HCT116 (cell line): ENCODE data around the gene DGKZ. TPM values are rescaled to one million over a fixed set of nuclear protein-coding genes. Genes with fewer than 3 reads are reported as not detected.

Experiments
- ATAC-seq: fragments of 200-7000 bp; cut with Tn5 transposase; 2 replicates; pipeline ENCODE4 v1.9.1; 2020; ENCODE audit warnings: mild to moderate bottlenecking, moderate library complexity
- BruUV-seq: library from RNA; stranded (reverse); fragments of 400-500 nt; replicated peaks from 2 replicates; lab custom pipeline; 2021; lab: Mats Ljungman, UMichigan
- CTCF ChIA-PET: fragments of 300-600 bp; sonication (Branson Sonifier 250); formaldehyde crosslinking; loops from one replicate; lab custom pipeline; 2021; ENCODE audit warnings: antibody characterized with exemption; lab: Charles Lee
- POLR2A ChIA-PET: fragments of 300-600, 350-600 bp; sonication (Branson Sonifier 250); formaldehyde crosslinking; loops from one replicate; lab custom pipeline; 2021; ENCODE audit warnings: antibody characterized with exemption; lab: Charles Lee
- RAD21 ChIA-PET, 2 experiments: fragments of 300-600 bp; sonication (Branson Sonifier 250); formaldehyde crosslinking; loops; one replicate each; lab custom pipeline; 2023; ENCODE audit warnings: low total read pairs in 2 of 2; ENCODE audit not compliant: uncharacterized antibody in 2 of 2, unreplicated experiment in 2 of 2, low non-redundant PET in 1 of 2; lab: Charles Lee
- DNase-seq: peaks from one replicate; pipeline ENCODE4 v3.0.0-alpha.2; 2010; ENCODE audit warnings: low read depth, low spot score
- H2AFZ ChIP-seq: fragments of 200-600 bp; shearing (Covaris generic), sonication (generic); 2 replicates; pipeline ENCODE4 v1.6.1; 2017; ENCODE audit warnings: low read depth, mixed run types, mixed read lengths, antibody characterized with exemption, low read length; ENCODE audit not compliant: poor library complexity, severe bottlenecking
- H3K27ac ChIP-seq: 2 replicates; pipeline ENCODE4 v1.5.1; 2012; ENCODE audit warnings: low read depth, low read length
- H3K27me3 ChIP-seq: fragments of 200-600 bp; sonication (generic); 2 replicates; pipeline ENCODE4 v1.6.1; 2016; ENCODE audit warnings: mixed run types, low read length, mixed read lengths; ENCODE audit not compliant: insufficient read depth
- H3K36me3 ChIP-seq, 2 experiments: fragments of 200-500 bp in 1 of 2; fragments of 200-600 bp in 1 of 2; sonication (Bioruptor generic) in 1 of 2; sonication (generic) in 1 of 2; 2 replicates each; pipeline versions ENCODE4 v1.5.1 to v1.6.1; 2014 to 2016; ENCODE audit warnings: low read length in 2 of 2, inconsistent platforms in 1 of 2, mixed read lengths in 1 of 2, mixed run types in 1 of 2; ENCODE audit not compliant: insufficient read depth in 2 of 2, control insufficient read depth in 1 of 2
- H3K4me1 ChIP-seq, 2 experiments: fragments of 200-600 bp in 1 of 2; sonication (generic) in 1 of 2; 2 replicates each; pipeline versions ENCODE4 v1.5.1 to v1.6.1; 2012 to 2017; ENCODE audit warnings: low read length in 2 of 2, inconsistent platforms in 1 of 2, mild to moderate bottlenecking in 1 of 2, mixed read lengths in 1 of 2, mixed run types in 1 of 2, moderate library complexity in 1 of 2; ENCODE audit not compliant: insufficient read depth in 2 of 2, control insufficient read depth in 1 of 2
- H3K4me2 ChIP-seq: fragments of 200-600 bp; sonication (generic); 2 replicates; pipeline ENCODE4 v1.6.1; 2017; ENCODE audit warnings: mixed run types, low read length, mixed read lengths
- H3K4me3 ChIP-seq, 2 experiments: fragments of 200-600 bp in 1 of 2; sonication (generic) in 1 of 2; replicated peaks in 1 of 2; 2 replicates each; pipeline ENCODE4 v1.5.1; 2011 to 2016; ENCODE audit warnings: low read length in 2 of 2, control low read depth in 1 of 2, low read depth in 1 of 2, mild to moderate bottlenecking in 1 of 2, mixed read lengths in 1 of 2, mixed run types in 1 of 2
- H3K79me2 ChIP-seq: fragments of 200-600 bp; sonication (generic); 2 replicates; pipeline ENCODE4 v1.6.1; 2017; ENCODE audit warnings: mild to moderate bottlenecking, mixed run types, low read length, moderate library complexity, mixed read lengths; ENCODE audit not compliant: insufficient read depth
- H3K9ac ChIP-seq: fragments of 200-600 bp; sonication (generic); 2 replicates; pipeline ENCODE4 v1.6.1; 2016; ENCODE audit warnings: low read length, mixed read lengths
- H3K9me2 ChIP-seq: fragments of 200-600 bp; sonication (generic), shearing (Covaris generic); 2 replicates; pipeline ENCODE4 v1.6.1; 2017; ENCODE audit warnings: mixed run types, mild to moderate bottlenecking, moderate library complexity; ENCODE audit not compliant: insufficient read depth
- H3K9me3 ChIP-seq, 2 experiments: fragments of 200-500 bp in 1 of 2; fragments of 200-600 bp in 1 of 2; sonication (Bioruptor generic) in 1 of 2; sonication (generic) in 1 of 2; 2 replicates each; pipeline ENCODE4 v1.6.1; 2014 to 2017; ENCODE audit warnings: low read length in 2 of 2, mixed read lengths in 2 of 2, inconsistent platforms in 1 of 2, low read depth in 1 of 2, mild to moderate bottlenecking in 1 of 2, mixed run types in 1 of 2, moderate library complexity in 1 of 2; ENCODE audit not compliant: control insufficient read depth in 1 of 2, insufficient read depth in 1 of 2
- H4K20me1 ChIP-seq: fragments of 200-600 bp; sonication (generic), shearing (Covaris generic); 2 replicates; pipeline ENCODE4 v1.6.1; 2017; ENCODE audit warnings: mixed run types, mild to moderate bottlenecking, moderate library complexity; ENCODE audit not compliant: insufficient read depth
- CBX3 ChIP-seq: IDR thresholded peaks from 2 replicates; pipeline ENCODE4 v1.6.1; 2012; ENCODE audit warnings: low read depth
- CTCF ChIP-seq, 3 experiments: fragments of 200-600 bp in 1 of 3; sonication (generic) in 1 of 3; IDR thresholded peaks in 2 of 3; conservative IDR thresholded peaks in 1 of 3; 2 replicates each; pipeline ENCODE4 v1.5.1; 2012 to 2017; ENCODE audit warnings: low read depth in 2 of 3, low read length in 2 of 3, antibody characterized with exemption in 1 of 3, borderline replicate concordance in 1 of 3, control low read depth in 1 of 3, mild to moderate bottlenecking in 1 of 3, mixed read lengths in 1 of 3, mixed run types in 1 of 3, moderate library complexity in 1 of 3; ENCODE audit not compliant: insufficient read depth in 1 of 3
- EGR1 ChIP-seq: IDR thresholded peaks from 2 replicates; pipeline ENCODE4 v1.6.1; 2012; ENCODE audit warnings: low read depth
- EZH2 ChIP-seq: fragments of 200-600 bp; sonication (generic); IDR thresholded peaks from 2 replicates; pipeline ENCODE4 v1.6.1; 2017; ENCODE audit warnings: antibody characterized with exemption, mixed run types
- RAD21 ChIP-seq: IDR thresholded peaks from 2 replicates; pipeline ENCODE4 v1.6.1; 2012; ENCODE audit warnings: low read depth, mild to moderate bottlenecking
- REST ChIP-seq: IDR thresholded peaks from 2 replicates; pipeline ENCODE4 v1.6.1; 2012; ENCODE audit warnings: low read depth
- SIN3A ChIP-seq: IDR thresholded peaks from 2 replicates; pipeline ENCODE4 v1.6.1; 2012; ENCODE audit warnings: low read depth
- TCF7L2 ChIP-seq: IDR thresholded peaks from 2 replicates; pipeline ENCODE4 v1.7.0; 2011; ENCODE audit warnings: borderline replicate concordance, inconsistent platforms; ENCODE audit not compliant: insufficient read depth, insufficient read length; ENCODE audit errors: extremely low read depth
- YY1 ChIP-seq: IDR thresholded peaks from 2 replicates; pipeline ENCODE4 v1.6.1; 2011; ENCODE audit warnings: low read length, low read depth, moderate library complexity, mild to moderate bottlenecking; ENCODE audit not compliant: insufficient replicate concordance; ENCODE audit errors: extremely low read depth
- ZBTB33 ChIP-seq: IDR thresholded peaks from 2 replicates; pipeline ENCODE4 v1.6.1; 2011; ENCODE audit warnings: mild to moderate bottlenecking, low read length, moderate library complexity; ENCODE audit not compliant: insufficient replicate concordance; ENCODE audit errors: extremely low read depth
- intact Hi-C: fragments of 100-400 bp; cut with micrococcal nuclease; formaldehyde crosslinking; loops from 2 replicates; pipeline ENCODE4 v1.10.0; 2022
- total RNA-seq: library from RNA; stranded (reverse); gene quantifications from one replicate; pipeline ENCODE4 v1.2.1, GENCODE V29; 2021; ENCODE audit not compliant: unreplicated experiment

The DGKZ gene
- total RNA-seq, 1 experiment from 2014 or later: 70.2 TPM

- H3K79me2 ChIP-seq: no peaks in the 10 kb centered on the region
- TF ChIP-seq EZH2 (no peak), CTCF (IDR thresholded peaks at IDR 0.05 in 2 of 3, conservative IDR thresholded peaks at IDR 0.05 in 1 of 3; ENCODE audit: borderline replicate concordance in 1 of 3, insufficient read depth in 1 of 3, low read depth in 2 of 3, low read length in 2 of 3) (0 out of 6 replicates have a peak, but pooled peaks of 1 of the 3 experiments have one; percentile 20)
- TF ChIP-seq, all 23 proteins: peak for 1
- intact Hi-C loops: no loop called here
- ATAC-seq (no peak), DNase-seq (no peak)
- CTCF ChIA-PET: interaction anchor here (0.8 kb wide), 1 partner anchor 9 kb away, joined by 4 read pairs; no protein-coding TSS in a partner anchor
- H2AFZ ChIP-seq: no peak overlapping the region
- no peak overlapping the region for H3K4me3 ChIP-seq
- peaks cover 6 to 27% of the 10 kb centered on the region in 2 experiments for H3K4me1 ChIP-seq
- no peak overlapping the region for H3K4me2 ChIP-seq
- POLR2A ChIA-PET: no interaction called here
- RAD21 ChIA-PET: no interaction called here
- no peaks in the 10 kb centered on the region for H3K27me3 ChIP-seq
- no peaks in the 10 kb centered on the region for H3K36me3 ChIP-seq
- no peak overlapping the region for H3K27ac ChIP-seq
- no peaks in the 10 kb centered on the region for H3K9me2 ChIP-seq
- no peaks in the 10 kb centered on the region for H3K9me3 ChIP-seq
- H4K20me1 ChIP-seq: no peaks in the 10 kb centered on the region
- no peak overlapping the region for H3K9ac ChIP-seq
- no TSS peak for BruUV-seq
Measured at GRCh38 chr11:46305295-46305694, 42.0 kb upstream of the DGKZ start.

GRCh38 chr11:46306296-46306853 lies 40.9 kb upstream of the DGKZ start:
- RAD21 ChIA-PET: no interaction called here
- H3K9me3 ChIP-seq: no peaks in the 10 kb centered on the region
- no peak overlapping the region for H3K4me3 ChIP-seq
- TF ChIP-seq CBX3 (no peak), ZBTB33 (no peak), YY1 (no peak), TCF7L2 (no peak), RAD21 (no peak), EGR1 (no peak), SIN3A (no peak), REST (no peak)
- TF ChIP-seq, all 23 proteins: peak for 0
- DNase-seq: no peak
- H4K20me1 ChIP-seq: no peaks in the 10 kb centered on the region
- ChIA-PET CTCF (interaction anchor here (0.8 kb wide), 1 partner anchor 8 kb away, joined by 4 read pairs; no protein-coding TSS in a partner anchor), POLR2A (no interaction called here)
- H3K4me2 ChIP-seq: no peak overlapping the region
- H2AFZ ChIP-seq: no peak overlapping the region
- ATAC-seq: no peak
- H3K9ac ChIP-seq: no peak overlapping the region
- peaks cover 6 to 32% of the 10 kb centered on the region in 2 experiments for H3K4me1 ChIP-seq
- no peaks in the 10 kb centered on the region for H3K36me3 ChIP-seq
- no peaks in the 10 kb centered on the region for H3K9me2 ChIP-seq
- no TSS peak for BruUV-seq
- H3K27ac ChIP-seq: no peak overlapping the region
- intact Hi-C loops: no loop called here
- H3K79me2 ChIP-seq: no peaks in the 10 kb centered on the region
- no peaks in the 10 kb centered on the region for H3K27me3 ChIP-seq
